Hematopoietic multipotent progenitor cell treated with erythropoietin and hydrocortisone succinate and interleukin-3 and kit ligand, for 17 days (in vitro differentiated cells): ENCODE measurements around the gene STX11.
"Not testable (repeated sequence)": the region's sequence is repeated elsewhere in the genome, so short reads cannot be mapped to it uniquely, and the experiment has no call there.

Experiments used
- DNase-seq: peaks from one replicate; pipeline ENCODE4 v3.0.0-alpha.2; 2015; ENCODE audit warnings: low spot score

The STX11 gene

GRCh38 chr6:144177726-144178125 lies 27.4 kb downstream of the STX11 start:
- DNase-seq = no peak

GRCh38 chr6:144178323-144178722 lies 28.0 kb downstream of the STX11 start:
- no peak for DNase-seq

DNA sequence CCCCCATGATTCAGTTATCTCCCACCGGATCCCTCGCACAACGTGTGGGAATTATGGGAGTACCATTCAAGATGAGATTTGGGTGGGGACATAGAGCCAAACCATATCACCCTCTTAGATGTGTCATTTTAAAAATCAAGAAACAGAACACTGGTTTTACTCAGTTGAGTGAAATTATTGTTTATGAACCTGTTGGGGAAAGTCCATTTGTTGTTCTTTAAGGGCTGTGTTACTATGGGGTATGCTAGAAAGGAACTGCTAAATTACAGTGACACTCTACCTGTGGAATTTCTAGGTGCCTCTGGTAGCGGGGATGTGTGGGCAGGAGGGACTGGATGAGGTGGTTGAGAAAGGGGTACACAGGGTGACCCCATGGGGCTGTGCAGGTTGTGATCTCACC lies 28.9 kb downstream of the STX11 start:
- DNase-seq = no peak

GRCh38 chr6:144179828-144180227 lies 29.5 kb downstream of the STX11 start:
- no peak for DNase-seq

- DNase-seq = not testable (repeated sequence)
Observed at GRCh38 chr6:144180354-144180753, 30.0 kb downstream of the STX11 start.

- no peak for DNase-seq
Observed at GRCh38 chr6:144181639-144182038, 31.3 kb downstream of the STX11 start.

DNA sequence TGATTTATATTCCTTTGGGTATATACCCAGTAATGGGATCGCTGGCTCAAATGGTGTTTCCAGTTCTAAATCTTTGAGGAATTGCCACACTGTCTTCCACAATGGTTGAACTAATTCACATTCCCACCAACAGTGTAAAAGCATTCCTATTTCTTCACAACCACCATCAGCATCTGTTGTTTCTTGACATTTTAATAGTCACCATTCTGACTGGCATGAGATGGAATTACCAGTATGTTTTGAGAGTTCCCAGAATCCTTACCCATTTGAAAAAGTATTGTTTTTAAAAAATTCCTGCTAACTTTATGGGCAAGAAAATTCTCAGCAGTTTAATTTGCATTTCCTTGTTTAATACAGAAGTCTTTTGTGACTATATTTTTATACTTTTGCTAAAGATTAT lies 33.9 kb downstream of the STX11 start:
- DNase-seq = not testable (repeated sequence)

- no peak for DNase-seq
Observed at GRCh38 chr6:144185133-144185836, 35.0 kb downstream of the STX11 start.

GRCh38 chr6:144186817-144187625 lies 36.7 kb downstream of the STX11 start:
- DNase-seq = no peak

GRCh38 chr6:144189351-144189750 lies 39.0 kb downstream of the STX11 start:
- no peak for DNase-seq

DNA sequence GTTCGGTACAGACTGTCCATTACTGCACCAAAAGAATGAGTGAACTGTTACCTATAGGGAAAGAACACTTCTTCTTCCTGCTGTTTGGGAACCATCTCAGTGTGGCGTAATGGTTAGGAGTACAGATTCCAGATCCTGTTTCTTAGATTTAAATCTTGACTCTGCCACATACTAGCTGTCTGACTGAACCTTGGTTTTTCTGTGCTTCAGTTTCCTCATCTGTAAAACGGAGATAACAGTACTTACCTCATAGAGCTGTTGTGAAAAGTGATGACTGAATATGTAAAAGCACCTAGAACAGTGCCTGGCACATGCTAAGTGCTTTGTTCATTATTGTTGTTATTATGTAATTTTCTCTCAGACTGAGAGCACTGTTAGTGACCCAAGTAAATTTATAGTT lies 39.8 kb downstream of the STX11 start:
- no peak for DNase-seq

- DNase-seq = no peak
Observed at GRCh38 chr6:144190593-144190992, 40.3 kb downstream of the STX11 start.

- DNase-seq = no peak
Observed at GRCh38 chr6:144193181-144193580, 42.9 kb downstream of the STX11 start.

- DNase-seq = no peak
Observed at GRCh38 chr6:144194293-144194810, 44.0 kb downstream of the STX11 start.

GRCh38 chr6:144195671-144196270 lies 45.5 kb downstream of the STX11 start:
- DNase-seq = no peak

DNA sequence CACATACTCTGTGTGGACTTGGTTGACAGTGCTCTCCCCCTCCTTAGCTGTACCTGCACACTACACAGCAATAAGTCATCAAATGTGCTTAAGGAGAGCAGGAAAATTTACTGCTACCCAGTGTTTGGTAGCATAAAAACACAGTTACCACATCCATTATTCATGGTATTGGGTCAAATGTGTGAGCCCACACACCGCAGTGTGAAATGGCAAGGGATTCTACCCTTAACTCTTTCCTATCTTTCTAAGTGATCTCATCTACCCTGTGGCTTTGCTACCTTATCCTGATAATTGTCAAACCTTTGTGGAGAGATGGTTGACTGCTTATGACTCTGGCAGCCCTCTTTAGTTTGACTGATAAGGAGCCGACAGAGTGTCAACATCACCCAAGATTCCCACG lies 47.6 kb downstream of the STX11 start:
- no peak for DNase-seq

- DNase-seq = no peak
Observed at GRCh38 chr6:144202879-144203468, 52.7 kb downstream of the STX11 start.

GRCh38 chr6:144211160-144211559 lies 60.8 kb downstream of the STX11 start:
- DNase-seq = no peak

DNA sequence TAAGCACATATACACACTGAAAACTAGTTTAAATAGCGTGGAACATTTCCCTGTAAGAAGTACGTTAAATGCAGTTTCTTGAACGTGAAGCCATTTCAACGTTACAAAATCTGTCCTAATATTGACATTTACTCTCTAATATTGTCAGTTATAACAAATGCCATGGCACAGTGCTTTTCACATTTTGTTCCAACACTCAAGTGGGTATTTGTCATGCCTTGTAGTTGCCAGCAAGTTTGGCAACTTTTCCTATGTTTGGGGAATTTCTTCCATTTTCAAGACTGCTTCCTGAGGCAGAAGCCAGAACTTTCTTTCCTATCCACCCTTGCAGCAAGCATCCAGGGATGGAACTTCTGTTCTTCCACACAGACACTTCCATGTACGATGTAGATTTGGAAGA lies 63.0 kb downstream of the STX11 start:
- no peak for DNase-seq

DNA sequence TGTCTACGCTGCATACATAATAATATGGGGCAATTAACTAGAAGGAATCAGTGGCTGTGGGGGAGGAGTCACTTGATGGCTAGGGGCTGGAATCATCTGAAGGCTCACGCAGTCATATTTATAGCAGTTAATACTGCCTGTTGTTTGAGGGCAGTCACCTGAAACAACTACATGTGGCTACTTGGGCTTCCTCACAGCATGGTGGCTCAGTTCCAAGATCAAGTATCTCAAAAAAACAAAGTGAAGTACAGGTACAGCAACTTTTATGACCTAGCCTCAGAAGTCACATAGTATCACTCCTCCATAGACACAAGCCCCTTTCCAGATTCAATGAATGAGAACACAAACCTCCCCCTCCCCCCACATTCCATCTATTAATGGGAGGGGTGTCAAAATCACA lies 63.7 kb downstream of the STX11 start:
- no peak for DNase-seq

GRCh38 chr6:144214622-144215401 lies 64.5 kb downstream of the STX11 start:
- DNase-seq = no peak
